Calu3 (cell line): Measurements from ENCODE around the gene FRY. TPM values are rescaled to one million over a fixed set of nuclear protein-coding genes. Genes with fewer than 3 reads are reported as not detected.

ENCODE experiments used
- BruUV-seq: library from RNA; stranded (reverse); fragments of 400-500 nt; replicated peaks from 2 replicates; lab custom pipeline; 2021; lab: Mats Ljungman, UMichigan
- CTCF ChIA-PET: fragments of 300-600 bp; sonication (Branson Sonifier 250); formaldehyde crosslinking; loops from one replicate; lab custom pipeline; 2022; ENCODE audit warnings: antibody characterized with exemption; lab: Charles Lee
- DNase-seq: peaks from one replicate; pipeline ENCODE4 v3.0.0; 2022
- H3K27ac Mint-ChIP-seq: one replicate; pipeline ENCODE4 v1.8.0; 2022; ENCODE audit warnings: mixed read lengths; ENCODE audit not compliant: unreplicated experiment
- H3K27me3 Mint-ChIP-seq: one replicate; pipeline ENCODE4 v1.8.0; 2022; ENCODE audit warnings: mixed read lengths; ENCODE audit not compliant: unreplicated experiment
- H3K36me3 Mint-ChIP-seq: one replicate; pipeline ENCODE4 v1.8.0; 2022; ENCODE audit warnings: mild to moderate bottlenecking, moderate library complexity, mixed read lengths; ENCODE audit not compliant: insufficient read depth, unreplicated experiment
- H3K4me1 Mint-ChIP-seq: one replicate; pipeline ENCODE4 v1.8.0; 2022; ENCODE audit warnings: mild to moderate bottlenecking, low read depth, mixed read lengths; ENCODE audit not compliant: unreplicated experiment
- H3K4me3 Mint-ChIP-seq: one replicate; pipeline ENCODE4 v1.8.0; 2022; ENCODE audit warnings: mild to moderate bottlenecking, low read depth, moderate library complexity, mixed read lengths; ENCODE audit not compliant: unreplicated experiment
- H3K9me3 Mint-ChIP-seq: one replicate; pipeline ENCODE4 v1.8.0; 2022; ENCODE audit warnings: low read depth, mixed read lengths; ENCODE audit not compliant: unreplicated experiment
- intact Hi-C: fragments of 100-400 bp; cut with micrococcal nuclease; formaldehyde crosslinking; loops from one replicate; pipeline ENCODE4 v1.10.0; 2022; ENCODE audit not compliant: unreplicated experiment
- total RNA-seq: library from RNA; stranded (reverse); gene quantifications from 2 replicates; pipeline ENCODE4 v1.2.3, GENCODE V29; 2022
- TF ChIP-seq, protein P1 (sequence below): fragments of 200-600 bp; IDR thresholded peaks from one replicate; pipeline ENCODE4 v1.8.0; 2022; ENCODE audit warnings: antibody characterized with exemption; ENCODE audit not compliant: unreplicated experiment

Gene FRY
- total RNA-seq, 1 experiment from 2014 or later: 6.2 TPM

DNA sequence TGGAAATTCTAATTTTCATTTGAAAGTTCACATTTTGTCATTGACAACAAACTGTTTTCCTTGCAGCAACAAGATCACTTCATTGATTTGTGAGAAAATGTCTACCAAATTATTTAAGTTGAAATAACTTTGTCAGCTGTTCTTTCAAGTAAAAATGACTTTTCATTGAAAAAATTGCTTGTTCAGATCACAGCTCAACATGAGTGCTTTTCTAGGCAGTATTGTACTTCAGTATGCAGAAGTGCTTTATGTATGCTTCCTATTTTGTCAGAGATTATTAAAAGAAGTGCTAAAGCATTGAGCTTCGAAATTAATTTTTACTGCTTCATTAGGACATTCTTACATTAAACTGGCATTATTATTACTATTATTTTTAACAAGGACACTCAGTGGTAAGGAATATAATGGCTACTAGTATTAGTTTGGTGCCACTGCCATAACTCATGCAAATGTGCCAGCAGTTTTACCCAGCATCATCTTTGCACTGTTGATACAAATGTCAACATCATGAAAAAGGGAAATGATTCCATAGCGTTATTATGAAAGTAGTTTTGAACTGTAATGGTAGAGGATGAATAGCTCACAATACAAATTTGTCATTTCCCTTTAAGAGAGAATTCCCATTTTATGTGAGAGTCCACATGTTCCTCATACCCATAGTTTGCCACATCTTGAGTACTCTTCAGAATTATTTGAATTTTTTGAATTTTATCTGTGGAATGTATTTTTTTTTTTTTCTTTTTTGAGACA lies 286.3 kb downstream of the FRY start:
- DNase-seq: no peak
- no peaks in the 10 kb centered on the region for H3K9me3 Mint-ChIP-seq
- no peaks in the 10 kb centered on the region for H3K27me3 Mint-ChIP-seq
- TF ChIP-seq, protein P1, sequence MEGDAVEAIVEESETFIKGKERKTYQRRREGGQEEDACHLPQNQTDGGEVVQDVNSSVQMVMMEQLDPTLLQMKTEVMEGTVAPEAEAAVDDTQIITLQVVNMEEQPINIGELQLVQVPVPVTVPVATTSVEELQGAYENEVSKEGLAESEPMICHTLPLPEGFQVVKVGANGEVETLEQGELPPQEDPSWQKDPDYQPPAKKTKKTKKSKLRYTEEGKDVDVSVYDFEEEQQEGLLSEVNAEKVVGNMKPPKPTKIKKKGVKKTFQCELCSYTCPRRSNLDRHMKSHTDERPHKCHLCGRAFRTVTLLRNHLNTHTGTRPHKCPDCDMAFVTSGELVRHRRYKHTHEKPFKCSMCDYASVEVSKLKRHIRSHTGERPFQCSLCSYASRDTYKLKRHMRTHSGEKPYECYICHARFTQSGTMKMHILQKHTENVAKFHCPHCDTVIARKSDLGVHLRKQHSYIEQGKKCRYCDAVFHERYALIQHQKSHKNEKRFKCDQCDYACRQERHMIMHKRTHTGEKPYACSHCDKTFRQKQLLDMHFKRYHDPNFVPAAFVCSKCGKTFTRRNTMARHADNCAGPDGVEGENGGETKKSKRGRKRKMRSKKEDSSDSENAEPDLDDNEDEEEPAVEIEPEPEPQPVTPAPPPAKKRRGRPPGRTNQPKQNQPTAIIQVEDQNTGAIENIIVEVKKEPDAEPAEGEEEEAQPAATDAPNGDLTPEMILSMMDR: no peak
- no peak overlapping the region for H3K27ac Mint-ChIP-seq
- H3K36me3 Mint-ChIP-seq: peaks cover 17% of the 10 kb centered on the region
- no peaks in the 10 kb centered on the region for H3K4me1 Mint-ChIP-seq
- intact Hi-C loops: no loop called here
- H3K4me3 Mint-ChIP-seq: no peak overlapping the region
- CTCF ChIA-PET: no interaction called here
- BruUV-seq: no TSS peak

DNA sequence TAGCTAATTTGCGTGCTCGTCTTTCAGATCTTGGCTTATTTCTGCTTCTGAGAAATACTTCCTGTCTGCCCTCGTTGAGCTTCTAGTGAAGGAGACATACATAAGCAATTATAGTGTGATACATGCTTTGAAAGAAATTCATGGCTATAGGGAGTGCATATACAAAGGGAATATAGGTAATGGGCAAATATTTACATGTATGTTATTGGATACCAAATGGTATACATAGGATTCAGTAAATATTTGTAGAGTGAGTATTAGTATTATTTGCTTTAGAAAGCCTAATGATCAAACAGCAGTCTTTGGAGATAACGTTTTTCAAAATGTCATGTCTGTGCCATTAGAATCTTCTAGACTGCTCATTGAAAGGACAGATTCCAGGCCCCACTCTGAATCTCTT lies 289.0 kb downstream of the FRY start:
- TF ChIP-seq, protein P1: no peak
- BruUV-seq: no TSS peak
- H3K9me3 Mint-ChIP-seq: no peaks in the 10 kb centered on the region
- CTCF ChIA-PET: no interaction called here
- no peaks in the 10 kb centered on the region for H3K27me3 Mint-ChIP-seq
- H3K27ac Mint-ChIP-seq: no peak overlapping the region
- intact Hi-C loops: no loop called here
- no peak for DNase-seq
- H3K36me3 Mint-ChIP-seq: peaks cover 6% of the 10 kb centered on the region
- no peak overlapping the region for H3K4me3 Mint-ChIP-seq
- no peaks in the 10 kb centered on the region for H3K4me1 Mint-ChIP-seq

DNA sequence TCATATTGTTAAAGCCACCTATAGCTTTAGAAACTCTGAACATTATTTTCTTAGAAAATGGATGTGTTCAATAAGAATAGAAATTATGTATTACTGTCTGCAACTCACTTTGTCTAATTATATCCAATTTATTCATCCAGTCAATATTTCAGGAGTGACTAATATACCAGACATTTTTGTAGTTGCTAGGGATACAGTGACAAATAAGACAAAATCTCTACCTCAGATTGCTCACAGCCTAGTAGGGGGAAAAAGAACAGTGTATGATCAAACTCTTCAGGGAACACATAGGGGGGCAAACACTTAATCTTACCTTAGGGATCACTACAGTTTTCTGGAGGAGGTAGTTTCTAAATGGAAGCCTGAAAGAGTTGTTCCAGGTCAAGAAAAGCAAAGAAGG lies 292.3 kb downstream of the FRY start:
- BruUV-seq: no TSS peak
- no peak overlapping the region for H3K27ac Mint-ChIP-seq
- TF ChIP-seq, protein P1: no peak
- no peak for DNase-seq
- CTCF ChIA-PET: no interaction called here
- H3K4me1 Mint-ChIP-seq: no peaks in the 10 kb centered on the region
- H3K4me3 Mint-ChIP-seq: no peak overlapping the region
- no peaks in the 10 kb centered on the region for H3K36me3 Mint-ChIP-seq
- no peaks in the 10 kb centered on the region for H3K9me3 Mint-ChIP-seq
- H3K27me3 Mint-ChIP-seq: no peaks in the 10 kb centered on the region
- intact Hi-C loops: no loop called here

DNA sequence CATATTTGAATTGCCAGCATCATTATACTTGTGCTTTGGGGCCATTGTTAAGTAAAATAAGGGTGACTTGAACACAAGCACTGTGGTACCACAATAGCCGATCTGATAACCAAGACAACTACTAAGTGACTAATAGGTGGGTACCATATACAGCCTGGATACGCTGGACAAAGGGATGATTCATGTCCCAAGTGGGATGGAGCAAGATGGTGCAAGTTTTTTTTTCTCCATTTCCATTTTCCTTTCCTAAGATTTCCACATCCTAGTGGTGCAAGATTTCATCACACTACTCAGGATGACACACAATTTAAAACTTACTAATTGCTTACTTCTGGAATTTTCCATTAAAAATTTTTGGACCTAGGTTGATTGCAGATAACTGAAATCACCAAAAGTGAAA lies 298.9 kb downstream of the FRY start:
- H3K27me3 Mint-ChIP-seq: no peaks in the 10 kb centered on the region
- no TSS peak for BruUV-seq
- H3K36me3 Mint-ChIP-seq: no peaks in the 10 kb centered on the region
- CTCF ChIA-PET: no interaction called here
- DNase-seq: no peak
- no peak overlapping the region for H3K4me3 Mint-ChIP-seq
- TF ChIP-seq, protein P1: no peak
- H3K4me1 Mint-ChIP-seq: no peaks in the 10 kb centered on the region
- intact Hi-C loops: no loop called here
- no peaks in the 10 kb centered on the region for H3K9me3 Mint-ChIP-seq
- no peak overlapping the region for H3K27ac Mint-ChIP-seq
